Choroid plexus epithelial cell (primary cell): ENCODE data around the gene HAO2.

Experiments
- DNase-seq: peaks from one replicate; pipeline ENCODE4 v3.0.0-alpha.2; 2010; ENCODE audit warnings: low read depth
- H3K4me3 ChIP-seq: 2 replicates; pipeline ENCODE4 v1.5.1; 2011; ENCODE audit warnings: low read depth, mild to moderate bottlenecking, control low read depth, low read length, moderate library complexity
- CTCF ChIP-seq: conservative IDR thresholded peaks from 2 replicates; pipeline ENCODE4 v1.5.1; 2011; ENCODE audit warnings: low read depth, mild to moderate bottlenecking, control low read depth, inconsistent platforms, low read length, moderate library complexity

Gene HAO2

GRCh38 chr1:119327094-119327449 is 41.5 kb upstream of the HAO2 start:
- no peak for TF ChIP-seq CTCF
- H3K4me3 ChIP-seq = peak overlapping the region; percentile 46
- DNase-seq = no peak

- peak; percentile 56 for TF ChIP-seq CTCF
- peak overlapping the region; percentile 46 for H3K4me3 ChIP-seq
- peak; percentile 42 for DNase-seq
Measured at GRCh38 chr1:119327450-119328155, 41.0 kb upstream of the HAO2 start.

- TF ChIP-seq CTCF = no peak
- DNase-seq = peak; percentile 70
- H3K4me3 ChIP-seq = no peak overlapping the region
Measured at GRCh38 chr1:119329541-119330461, 38.8 kb upstream of the HAO2 start.

- TF ChIP-seq CTCF = no peak
- peak; percentile 50 for DNase-seq
- H3K4me3 ChIP-seq = no peak overlapping the region
Measured at GRCh38 chr1:119330466-119331189, 38.0 kb upstream of the HAO2 start.

- no peak overlapping the region for H3K4me3 ChIP-seq
- no peak for TF ChIP-seq CTCF
- no peak for DNase-seq
Measured at GRCh38 chr1:119331190-119331515, 37.4 kb upstream of the HAO2 start.

GRCh38 chr1:119331915-119332314 is 36.7 kb upstream of the HAO2 start:
- DNase-seq = no peak
- H3K4me3 ChIP-seq = no peak overlapping the region
- no peak for TF ChIP-seq CTCF
